Loucy (cell line): ENCODE measurements around the gene RHBG.

Source experiments
- H2AFZ ChIP-seq: fragments of 200-600 bp; sonication (generic); 2 replicates; pipeline ENCODE4 v1.6.0; 2016; ENCODE audit warnings: antibody characterized with exemption, mild to moderate bottlenecking, low read length, moderate library complexity
- H3F3A ChIP-seq: fragments of 200-600 bp; 2 replicates; pipeline ENCODE4 v1.6.0; 2016; ENCODE audit warnings: antibody characterized with exemption, low read depth, mild to moderate bottlenecking
- H3K27me3 ChIP-seq: fragments of 200-600 bp; sonication (generic); 2 replicates; pipeline ENCODE4 v1.6.1; 2014; ENCODE audit warnings: low read length, mild to moderate bottlenecking; ENCODE audit not compliant: insufficient read depth, poor library complexity, severe bottlenecking
- H3K36me3 ChIP-seq: fragments of 200-600 bp; sonication (generic); 2 replicates; pipeline ENCODE4 v1.6.1; 2016; ENCODE audit warnings: low read length; ENCODE audit not compliant: insufficient read depth
- H3K4me1 ChIP-seq: fragments of 200-600 bp; sonication (generic); 2 replicates; pipeline ENCODE4 v1.5.1; 2014; ENCODE audit warnings: low read length, mild to moderate bottlenecking; ENCODE audit not compliant: insufficient read depth, poor library complexity, severe bottlenecking
- H3K4me2 ChIP-seq: fragments of 200-600 bp; sonication (generic); 2 replicates; pipeline ENCODE4 v1.6.0; 2014; ENCODE audit warnings: antibody characterized with exemption, low read length, low read depth, mild to moderate bottlenecking; ENCODE audit not compliant: poor library complexity, severe bottlenecking
- H3K4me3 ChIP-seq: fragments of 200-600 bp; sonication (generic); 2 replicates; pipeline ENCODE4 v1.5.1; 2014; ENCODE audit warnings: low read length, mild to moderate bottlenecking, mixed read lengths; ENCODE audit not compliant: poor library complexity, severe bottlenecking
- H3K79me2 ChIP-seq: fragments of 200-600 bp; sonication (generic); 2 replicates; pipeline ENCODE4 v1.6.1; 2014; ENCODE audit warnings: low read length; ENCODE audit not compliant: insufficient read depth
- H3K9ac ChIP-seq: fragments of 200-600 bp; sonication (generic); 2 replicates; pipeline ENCODE4 v1.6.0; 2014; ENCODE audit warnings: mild to moderate bottlenecking, low read depth, low read length, moderate library complexity; ENCODE audit not compliant: poor library complexity, severe bottlenecking
- H3K9me2 ChIP-seq: fragments of 200-600 bp; sonication (generic); replicated peaks from 2 replicates; pipeline ENCODE4 v1.6.1; 2016; ENCODE audit warnings: low read depth, low read length, mixed read lengths
- H3K9me3 ChIP-seq: fragments of 200-600 bp; sonication (generic); 2 replicates; pipeline ENCODE4 v1.6.1; 2014; ENCODE audit warnings: mild to moderate bottlenecking, antibody characterized with exemption, low read length, low read depth; ENCODE audit not compliant: insufficient read depth
- H4K20me1 ChIP-seq: fragments of 200-600 bp; sonication (generic); 2 replicates; pipeline ENCODE4 v1.6.0; 2014; ENCODE audit warnings: antibody characterized with exemption, low read length, mild to moderate bottlenecking; ENCODE audit not compliant: insufficient read depth, poor library complexity, severe bottlenecking
- EZH2phosphoT487 ChIP-seq: fragments of 200-600 bp; IDR thresholded peaks from 2 replicates; pipeline ENCODE4 v1.6.1; 2018; ENCODE audit warnings: antibody characterized with exemption, mild to moderate bottlenecking, moderate library complexity, borderline replicate concordance
- TF ChIP-seq, protein P1 (sequence below): fragments of 200-600 bp; sonication (generic); conservative IDR thresholded peaks from 2 replicates; pipeline ENCODE4 v1.5.1; 2014; ENCODE audit warnings: mild to moderate bottlenecking, antibody characterized with exemption, low read length

Gene RHBG

GRCh38 chr1:156382561-156382960 lies 13.6 kb downstream of the RHBG start:
- Histone ChIP-seq H3K9me3 (no peaks in the 10 kb centered on the region), H4K20me1 (no peaks in the 10 kb centered on the region), H3K27me3 (no peaks in the 10 kb centered on the region), H3K4me2 (no peak overlapping the region), H3K9me2 (no peaks in the 10 kb centered on the region), H3K4me1 (peaks cover 13% of the 10 kb centered on the region), H3F3A (no peaks in the 10 kb centered on the region), H3K79me2 (no peaks in the 10 kb centered on the region), H3K4me3 (no peak overlapping the region), H2AFZ (no peak overlapping the region), H3K36me3 (no peaks in the 10 kb centered on the region), H3K9ac (no peak overlapping the region)
- TF ChIP-seq EZH2phosphoT487: no peak
- TF ChIP-seq, protein P1, sequence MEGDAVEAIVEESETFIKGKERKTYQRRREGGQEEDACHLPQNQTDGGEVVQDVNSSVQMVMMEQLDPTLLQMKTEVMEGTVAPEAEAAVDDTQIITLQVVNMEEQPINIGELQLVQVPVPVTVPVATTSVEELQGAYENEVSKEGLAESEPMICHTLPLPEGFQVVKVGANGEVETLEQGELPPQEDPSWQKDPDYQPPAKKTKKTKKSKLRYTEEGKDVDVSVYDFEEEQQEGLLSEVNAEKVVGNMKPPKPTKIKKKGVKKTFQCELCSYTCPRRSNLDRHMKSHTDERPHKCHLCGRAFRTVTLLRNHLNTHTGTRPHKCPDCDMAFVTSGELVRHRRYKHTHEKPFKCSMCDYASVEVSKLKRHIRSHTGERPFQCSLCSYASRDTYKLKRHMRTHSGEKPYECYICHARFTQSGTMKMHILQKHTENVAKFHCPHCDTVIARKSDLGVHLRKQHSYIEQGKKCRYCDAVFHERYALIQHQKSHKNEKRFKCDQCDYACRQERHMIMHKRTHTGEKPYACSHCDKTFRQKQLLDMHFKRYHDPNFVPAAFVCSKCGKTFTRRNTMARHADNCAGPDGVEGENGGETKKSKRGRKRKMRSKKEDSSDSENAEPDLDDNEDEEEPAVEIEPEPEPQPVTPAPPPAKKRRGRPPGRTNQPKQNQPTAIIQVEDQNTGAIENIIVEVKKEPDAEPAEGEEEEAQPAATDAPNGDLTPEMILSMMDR: no peak

GRCh38 chr1:156383023-156383422 lies 14.0 kb downstream of the RHBG start:
- no peaks in the 10 kb centered on the region for H3K36me3 ChIP-seq
- no peak overlapping the region for H2AFZ ChIP-seq

GRCh38 chr1:156384007-156384406 lies 15.0 kb downstream of the RHBG start:
- no peak for TF ChIP-seq EZH2phosphoT487
- TF ChIP-seq, protein P1: no peak
- no peaks in the 10 kb centered on the region for H3K9me3 ChIP-seq
- H3K9ac ChIP-seq: no peak overlapping the region
- H3K4me1 ChIP-seq: peaks cover 13% of the 10 kb centered on the region
- H2AFZ ChIP-seq: peak overlapping the region; percentile 70; the same call in 1 of the 2 replicates
- no peak overlapping the region for H3K4me2 ChIP-seq
- no peaks in the 10 kb centered on the region for H3F3A ChIP-seq
- H4K20me1 ChIP-seq: no peaks in the 10 kb centered on the region
- no peaks in the 10 kb centered on the region for H3K9me2 ChIP-seq
- no peaks in the 10 kb centered on the region for H3K79me2 ChIP-seq
- no peaks in the 10 kb centered on the region for H3K36me3 ChIP-seq
- no peak overlapping the region for H3K4me3 ChIP-seq
- H3K27me3 ChIP-seq: no peaks in the 10 kb centered on the region

More at GRCh38 chr1:156383023-156383422, 14.0 kb downstream of the RHBG start:
- Histone ChIP-seq H3K4me1 (peaks cover 13% of the 10 kb centered on the region), H3F3A (no peaks in the 10 kb centered on the region), H3K27me3 (no peaks in the 10 kb centered on the region), H3K4me3 (no peak overlapping the region), H3K4me2 (no peak overlapping the region), H3K9me3 (no peaks in the 10 kb centered on the region), H3K79me2 (no peaks in the 10 kb centered on the region), H4K20me1 (no peaks in the 10 kb centered on the region), H3K9me2 (no peaks in the 10 kb centered on the region), H3K9ac (no peak overlapping the region)
- TF ChIP-seq EZH2phosphoT487: no peak
- TF ChIP-seq, protein P1: peak; percentile 91
